Lower lobe of right lung (tissue), 2 donors: Measurements from ENCODE around the gene MAP3K12. TPM values are rescaled to one million over a fixed set of nuclear protein-coding genes. Genes with fewer than 3 reads are reported as not detected.

ENCODE experiments used
- ATAC-seq, 2 donors: fragments of 200-7000 bp; cut with Tn5 transposase; one replicate each; pipeline ENCODE4 v1.9.1; 2020 to 2022; ENCODE audit warnings: mild to moderate bottlenecking in 2 of 2, moderate library complexity in 2 of 2
- DNase-seq: peaks from one replicate; pipeline ENCODE4 v3.0.0-alpha.2; 2020
- H3K27ac ChIP-seq: fragments of 200-600 bp; one replicate; pipeline ENCODE4 v1.8.0; 2022
- H3K27me3 ChIP-seq: fragments of 200-600 bp; one replicate; pipeline ENCODE4 v1.8.0; 2022; ENCODE audit warnings: low read depth
- H3K36me3 ChIP-seq: fragments of 200-600 bp; one replicate; pipeline ENCODE4 v1.8.0; 2022; ENCODE audit warnings: mild to moderate bottlenecking
- H3K4me1 ChIP-seq: fragments of 200-600 bp; one replicate; pipeline ENCODE4 v1.8.0; 2022
- H3K4me3 ChIP-seq: fragments of 200-600 bp; one replicate; pipeline ENCODE4 v1.8.0; 2022; ENCODE audit warnings: mild to moderate bottlenecking
- H3K9me3 ChIP-seq: fragments of 200-600 bp; one replicate; pipeline ENCODE4 v1.8.0; 2022
- intact Hi-C: fragments of 100-400 bp; cut with DNase I; formaldehyde crosslinking; loops from one replicate; pipeline ENCODE4 v1.11.0; 2022
- total RNA-seq: library from RNA; stranded (reverse); fragmentation: NEBNext Ultra II Directional; extraction: Animal tissue kit (Norgen Biotek cat#: 25700); gene quantifications from one replicate; pipeline ENCODE4 v1.2.1, GENCODE V29; 2021
- TF ChIP-seq, protein P1 (sequence below): fragments of 200-600 bp; IDR thresholded peaks from one replicate; pipeline ENCODE4 v1.8.0; 2022; ENCODE audit warnings: antibody characterized with exemption, mild to moderate bottlenecking
- donor health status: DM: no; HTN: yes; CAD: no; lungs with severe emphysema.

MAP3K12 gene
- total RNA-seq, 1 donor from 2014 or later, result 17.5 TPM

DNA sequence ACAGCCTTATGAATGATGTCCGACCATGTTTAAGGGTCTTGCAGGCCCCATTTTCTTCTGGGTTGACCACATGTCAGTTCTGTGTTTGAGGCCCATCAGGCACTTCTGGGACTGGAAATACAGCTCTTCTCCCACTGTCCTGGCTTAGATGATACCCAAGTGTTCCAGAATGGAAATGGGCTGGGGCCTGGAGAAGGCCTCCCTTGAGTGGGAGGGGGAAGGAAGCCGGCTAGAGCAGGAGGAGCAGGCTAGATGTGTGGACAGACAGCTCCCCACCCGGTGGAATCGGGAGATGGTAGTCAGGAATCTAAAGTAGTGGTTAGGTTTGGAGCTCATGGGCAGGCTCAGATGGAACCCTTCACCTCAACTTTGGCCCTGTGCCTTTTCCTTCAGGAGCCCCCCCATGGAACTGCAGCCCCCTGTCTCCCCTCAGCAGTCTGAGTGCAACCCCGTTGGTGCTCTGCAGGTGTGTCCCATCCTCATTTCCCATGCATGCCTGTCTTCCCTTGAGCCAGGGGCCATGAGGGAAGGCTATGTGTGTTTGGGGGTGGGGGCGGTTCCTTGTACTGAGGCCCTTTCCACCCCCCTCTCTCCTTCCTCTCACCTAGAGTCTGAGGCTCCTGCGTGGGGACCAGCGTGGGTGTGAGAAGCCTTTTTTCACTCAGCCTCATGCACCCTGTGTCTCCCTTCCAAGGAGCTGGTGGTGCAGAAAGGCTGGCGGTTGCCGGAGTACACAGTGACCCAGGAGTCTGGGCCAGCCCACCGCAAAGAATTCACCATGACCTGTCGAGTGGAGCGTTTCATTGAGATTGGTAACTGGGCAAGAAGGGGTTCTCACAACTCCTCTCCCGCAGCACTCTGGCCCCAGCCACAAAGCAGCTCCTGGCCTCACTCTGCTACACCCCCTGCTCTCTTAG, 5.0 kb upstream of the MAP3K12 start:
- Histone ChIP-seq H3K4me3 (no peak overlapping the region), H3K36me3 (peaks cover 41% of the 10 kb centered on the region), H3K4me1 (peaks cover 43% of the 10 kb centered on the region), H3K27ac (peak overlapping the region; percentile 65), H3K27me3 (no peaks in the 10 kb centered on the region), H3K9me3 (no peaks in the 10 kb centered on the region)
- DNase-seq (no peak), ATAC-seq (no peak)
- intact Hi-C loops, result no loop called here
- TF ChIP-seq, protein P1, sequence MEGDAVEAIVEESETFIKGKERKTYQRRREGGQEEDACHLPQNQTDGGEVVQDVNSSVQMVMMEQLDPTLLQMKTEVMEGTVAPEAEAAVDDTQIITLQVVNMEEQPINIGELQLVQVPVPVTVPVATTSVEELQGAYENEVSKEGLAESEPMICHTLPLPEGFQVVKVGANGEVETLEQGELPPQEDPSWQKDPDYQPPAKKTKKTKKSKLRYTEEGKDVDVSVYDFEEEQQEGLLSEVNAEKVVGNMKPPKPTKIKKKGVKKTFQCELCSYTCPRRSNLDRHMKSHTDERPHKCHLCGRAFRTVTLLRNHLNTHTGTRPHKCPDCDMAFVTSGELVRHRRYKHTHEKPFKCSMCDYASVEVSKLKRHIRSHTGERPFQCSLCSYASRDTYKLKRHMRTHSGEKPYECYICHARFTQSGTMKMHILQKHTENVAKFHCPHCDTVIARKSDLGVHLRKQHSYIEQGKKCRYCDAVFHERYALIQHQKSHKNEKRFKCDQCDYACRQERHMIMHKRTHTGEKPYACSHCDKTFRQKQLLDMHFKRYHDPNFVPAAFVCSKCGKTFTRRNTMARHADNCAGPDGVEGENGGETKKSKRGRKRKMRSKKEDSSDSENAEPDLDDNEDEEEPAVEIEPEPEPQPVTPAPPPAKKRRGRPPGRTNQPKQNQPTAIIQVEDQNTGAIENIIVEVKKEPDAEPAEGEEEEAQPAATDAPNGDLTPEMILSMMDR, result no peak

- TF ChIP-seq, protein P1, result no peak
- no peak for DNase-seq
- H3K4me3 ChIP-seq, result peak overlapping the region; percentile 79
- ATAC-seq, result no peak
- no peaks in the 10 kb centered on the region for H3K27me3 ChIP-seq
- peaks cover 41% of the 10 kb centered on the region for H3K36me3 ChIP-seq
- peaks cover 39% of the 10 kb centered on the region for H3K4me1 ChIP-seq
- H3K27ac ChIP-seq, result peak overlapping the region; percentile 65
- intact Hi-C loops, result no loop called here
- no peaks in the 10 kb centered on the region for H3K9me3 ChIP-seq
Measured at GRCh38 chr12:53502983-53503728, 3.9 kb upstream of the MAP3K12 start.

GRCh38 chr12:53502331-53502730, 3.1 kb upstream of the MAP3K12 start:
- intact Hi-C loops, result no loop called here
- TF ChIP-seq, protein P1, result no peak
- no peaks in the 10 kb centered on the region for H3K27me3 ChIP-seq
- H3K9me3 ChIP-seq, result no peaks in the 10 kb centered on the region
- H3K27ac ChIP-seq, result peak overlapping the region; percentile 93
- ATAC-seq (no peak), DNase-seq (no peak)
- peaks cover 42% of the 10 kb centered on the region for H3K4me1 ChIP-seq
- peaks cover 36% of the 10 kb centered on the region for H3K36me3 ChIP-seq
- peak overlapping the region; percentile 79 for H3K4me3 ChIP-seq

DNA sequence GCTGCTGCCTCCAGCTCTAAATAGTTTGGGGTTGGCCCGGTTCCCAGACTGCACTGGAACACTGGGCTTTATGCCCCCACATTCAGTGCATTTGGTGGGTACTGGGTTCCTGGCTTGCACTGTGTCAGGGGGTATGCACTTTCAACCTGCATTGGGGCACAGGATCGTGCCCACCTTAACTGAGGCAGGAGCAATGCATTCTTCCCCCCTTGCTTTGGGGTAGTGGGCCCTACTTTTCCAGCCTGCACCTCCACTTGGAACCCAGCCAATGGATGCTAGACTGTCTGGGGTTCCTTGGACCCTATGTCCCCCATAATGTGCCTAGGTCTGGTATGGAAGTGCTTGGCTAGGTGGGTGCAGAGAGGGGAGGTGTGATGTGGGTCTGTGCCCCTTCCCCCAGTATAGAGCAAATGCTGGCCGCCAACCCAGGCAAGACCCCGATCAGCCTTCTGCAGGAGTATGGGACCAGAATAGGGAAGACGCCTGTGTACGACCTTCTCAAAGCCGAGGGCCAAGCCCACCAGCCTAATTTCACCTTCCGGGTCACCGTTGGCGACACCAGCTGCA, 2.4 kb upstream of the MAP3K12 start:
- no peaks in the 10 kb centered on the region for H3K27me3 ChIP-seq
- DNase-seq (no peak), ATAC-seq (no peak)
- no peaks in the 10 kb centered on the region for H3K9me3 ChIP-seq
- H3K4me1 ChIP-seq, result peaks cover 47% of the 10 kb centered on the region
- intact Hi-C loops, result no loop called here
- H3K4me3 ChIP-seq, result peak overlapping the region; percentile 79
- H3K27ac ChIP-seq, result peak overlapping the region; percentile 93
- TF ChIP-seq, protein P1, result no peak
- peaks cover 30% of the 10 kb centered on the region for H3K36me3 ChIP-seq

GRCh38 chr12:53500776-53501614, 1.7 kb upstream of the MAP3K12 start, which contains the start of gene TARBP2:
Gene TARBP2, plus strand, starts transcription at chr12:53501283. Its CDS starts 126 bp downstream, at chr12:53501409.
- peak; percentile 92 to 93 for ATAC-seq

More at GRCh38 chr12:53500776-53501614, 1.7 kb upstream of the MAP3K12 start, which contains the start of gene TARBP2:
- Histone ChIP-seq H3K9me3 (no peaks in the 10 kb centered on the region), H3K36me3 (peaks cover 23% of the 10 kb centered on the region), H3K27me3 (no peaks in the 10 kb centered on the region), H3K4me1 (peaks cover 54% of the 10 kb centered on the region), H3K4me3 (peak within 1 kb of the TSS; percentile 79), H3K27ac (peak within 1 kb of the TSS; percentile 93)
- DNase-seq, result peak; percentile 97
- TF ChIP-seq, protein P1, result no peak
- intact Hi-C loops, result no loop called here
